Keratinocyte (primary cell): ENCODE measurements around the gene CARMIL3.

Experiments
- CTCF ChIP-seq, 3 experiments: IDR thresholded peaks in 1 of 3; conservative IDR thresholded peaks in 1 of 3; optimal IDR thresholded peaks in 1 of 3; 2 replicates in 2 of 3; 3 replicates in 1 of 3; pipeline versions ENCODE3 to v1.5.1; 2011; ENCODE audit warnings: low read length in 3 of 3, mild to moderate bottlenecking in 3 of 3, moderate library complexity in 2 of 3, control low read depth in 1 of 3, inconsistent platforms in 1 of 3; ENCODE audit not compliant: insufficient read depth in 2 of 3; ENCODE audit errors: extremely low read depth in 1 of 3
- EZH2 ChIP-seq: IDR thresholded peaks from one replicate; pipeline ENCODE4 v1.6.1; 2012; ENCODE audit warnings: inconsistent platforms, mild to moderate bottlenecking, low read length, moderate library complexity

- TF ChIP-seq EZH2 (no peak), CTCF (optimal IDR thresholded peaks at IDR 0.05 in 1 of 3, IDR thresholded peaks at IDR 0.05 in 1 of 3, conservative IDR thresholded peaks at IDR 0.05 in 1 of 3; ENCODE audit: extremely low read depth in 1 of 3, insufficient read depth in 2 of 3, low read length in 3 of 3) (no peak)
Measured at GRCh38 chr14:24110523-24110922, 58.7 kb downstream of the CARMIL3 start.
